Left forelimb (tissue), 1 donor: ENCODE data around the gene ZNF862.

ENCODE experiments used
- DNase-seq: peaks from one replicate; pipeline ENCODE4 v3.0.0-alpha.2; 2018; ENCODE audit warnings: low spot score

Gene ZNF862

DNA sequence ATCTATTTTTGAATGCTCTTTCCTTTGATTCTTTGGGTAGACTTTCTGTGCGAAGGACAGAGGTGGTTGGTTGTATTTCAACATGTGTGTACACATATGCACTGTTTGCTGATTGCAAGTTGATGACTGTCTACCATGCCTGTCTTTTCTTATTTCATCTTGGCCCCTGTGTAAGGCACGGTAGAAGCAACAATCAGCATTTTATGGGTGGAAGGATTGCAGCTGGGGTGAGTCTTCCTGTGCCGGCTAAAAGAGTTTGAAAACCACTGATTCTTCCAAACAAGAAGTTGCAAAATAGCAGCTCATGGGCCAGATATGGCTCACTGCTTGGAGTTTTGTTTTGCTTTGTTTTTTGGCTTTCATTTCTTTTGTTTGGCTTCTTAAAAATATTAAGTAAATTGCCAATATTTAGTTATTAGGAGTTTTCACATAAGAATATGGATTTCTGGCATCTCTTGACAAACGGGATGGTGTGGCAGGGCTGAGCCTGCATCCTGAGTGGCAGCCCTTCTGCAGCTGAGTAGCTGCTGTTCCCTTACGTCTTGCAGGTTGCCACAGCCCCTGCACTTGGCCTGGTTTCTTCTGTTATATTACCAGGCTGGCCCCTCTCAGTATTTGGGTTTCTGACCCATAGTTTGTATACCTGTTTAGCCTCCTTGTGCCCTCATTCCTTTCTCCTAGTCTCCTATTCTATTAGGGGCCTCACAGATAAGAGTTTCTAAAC is 7.2 kb downstream of the ZNF862 start:
- no peak for DNase-seq

DNA sequence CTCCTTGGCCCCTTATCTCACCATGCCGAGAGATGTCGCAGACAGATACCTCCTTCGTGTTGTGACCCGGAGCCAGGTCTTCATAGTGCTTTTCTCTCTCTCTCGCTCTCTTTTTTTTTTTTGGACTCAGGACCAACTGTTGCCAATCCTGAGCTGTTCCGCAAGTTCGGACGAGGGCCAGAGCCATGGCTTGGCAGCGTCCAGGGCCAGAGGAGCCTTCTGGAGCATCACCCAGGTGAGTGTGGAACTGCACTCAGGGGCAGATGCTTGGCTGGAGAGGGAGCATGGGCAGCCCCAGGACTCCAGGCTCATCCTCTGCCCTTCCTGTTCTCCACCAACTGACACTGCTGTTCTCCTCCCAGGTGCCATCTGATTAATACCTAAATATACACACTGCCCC is 7.8 kb downstream of the ZNF862 start:
- no peak for DNase-seq

DNA sequence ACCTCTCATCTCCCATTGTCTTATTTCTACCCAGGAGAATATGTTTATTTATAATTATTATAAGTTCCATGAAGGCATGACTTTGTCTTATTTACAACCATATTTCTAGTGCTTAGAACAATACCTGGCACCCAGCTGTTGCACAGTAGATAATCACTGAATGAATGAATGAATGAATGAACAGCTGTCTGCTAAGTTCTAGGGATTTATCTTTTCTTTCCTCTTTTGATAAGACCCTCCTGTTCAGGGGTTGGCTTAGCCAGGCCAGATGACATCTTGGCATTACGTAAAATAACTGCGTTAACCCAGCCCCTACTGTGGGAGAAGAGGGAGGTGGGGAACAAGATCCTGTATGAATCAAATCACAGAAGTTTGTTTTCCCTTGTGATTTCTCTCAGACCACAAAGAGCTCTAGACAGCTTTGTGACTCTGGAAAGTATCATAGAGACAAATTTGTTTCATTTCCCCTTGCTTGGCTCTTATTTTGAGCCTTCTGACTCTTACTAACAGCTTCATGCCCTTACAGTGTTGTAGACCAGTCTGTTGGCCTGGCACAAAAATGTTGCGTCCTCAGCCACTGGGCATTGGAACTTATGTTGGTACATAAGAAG is 8.4 kb downstream of the ZNF862 start:
- no peak for DNase-seq

DNA sequence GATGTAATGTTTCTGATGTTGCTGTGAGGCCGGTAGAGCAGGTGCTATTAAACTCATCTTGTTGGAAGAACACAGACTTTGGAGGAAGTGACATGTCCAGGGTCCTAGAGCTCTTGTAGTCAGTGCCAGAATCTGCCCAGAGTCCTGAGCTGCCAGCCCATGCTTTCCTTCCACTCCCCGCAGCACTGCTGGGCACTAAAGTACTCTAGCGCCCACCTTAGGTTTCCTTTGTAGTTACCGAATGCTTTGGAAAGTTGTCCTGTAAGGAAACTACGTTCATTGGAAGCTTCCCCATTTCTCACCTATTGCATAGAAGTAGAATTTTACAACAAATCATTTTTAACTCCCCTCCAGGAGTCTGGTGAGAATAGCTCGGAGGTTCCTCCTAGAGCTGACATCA is 11.0 kb downstream of the ZNF862 start:
- DNase-seq = no peak

DNA sequence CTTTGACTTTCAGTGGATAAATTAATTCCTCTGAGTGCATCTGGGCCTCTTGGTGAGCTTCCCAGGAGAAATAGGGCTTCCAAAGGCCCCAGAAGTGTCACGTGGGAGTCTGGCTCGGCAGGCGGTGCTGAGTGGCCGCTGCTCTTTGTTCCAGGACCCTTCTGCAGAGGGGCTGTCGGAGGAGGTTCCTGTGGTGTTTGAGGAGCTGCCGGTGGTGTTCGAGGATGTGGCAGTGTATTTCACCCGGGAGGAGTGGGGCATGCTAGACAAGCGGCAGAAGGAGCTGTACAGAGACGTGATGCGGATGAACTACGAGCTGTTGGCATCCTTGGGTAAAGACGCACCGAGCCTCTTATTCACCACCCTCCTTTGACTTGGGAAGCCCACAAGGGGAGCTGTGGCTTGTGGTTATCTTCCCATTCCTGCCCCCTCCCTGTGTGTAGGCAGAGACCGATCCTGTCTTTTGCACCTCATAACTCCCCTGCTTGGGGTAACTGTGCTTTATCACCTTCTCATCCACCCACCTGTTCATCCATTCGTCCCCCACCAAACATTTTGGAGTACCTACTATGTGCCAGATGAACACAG is 11.9 kb downstream of the ZNF862 start:
- DNase-seq = no peak

DNA sequence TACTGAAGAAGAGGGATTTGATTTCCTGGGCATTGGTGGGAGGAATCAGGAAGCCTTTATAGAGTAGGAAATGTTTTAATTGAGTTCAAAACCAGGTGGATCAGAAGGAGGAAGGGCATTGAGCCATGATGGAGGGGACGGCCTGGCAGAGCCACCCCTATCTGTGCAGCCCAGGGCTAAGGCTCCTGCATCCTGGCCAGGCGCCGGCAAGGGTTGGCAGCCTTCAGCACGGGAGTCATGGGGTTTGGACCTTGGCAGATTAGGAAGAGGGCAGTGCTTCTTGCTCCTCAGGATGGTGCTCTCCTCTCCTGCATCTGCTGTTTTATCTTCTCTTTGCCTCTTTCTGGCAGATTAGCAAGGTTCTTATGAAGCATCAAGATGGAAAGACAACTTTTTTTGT is 12.5 kb downstream of the ZNF862 start:
- no peak for DNase-seq

DNA sequence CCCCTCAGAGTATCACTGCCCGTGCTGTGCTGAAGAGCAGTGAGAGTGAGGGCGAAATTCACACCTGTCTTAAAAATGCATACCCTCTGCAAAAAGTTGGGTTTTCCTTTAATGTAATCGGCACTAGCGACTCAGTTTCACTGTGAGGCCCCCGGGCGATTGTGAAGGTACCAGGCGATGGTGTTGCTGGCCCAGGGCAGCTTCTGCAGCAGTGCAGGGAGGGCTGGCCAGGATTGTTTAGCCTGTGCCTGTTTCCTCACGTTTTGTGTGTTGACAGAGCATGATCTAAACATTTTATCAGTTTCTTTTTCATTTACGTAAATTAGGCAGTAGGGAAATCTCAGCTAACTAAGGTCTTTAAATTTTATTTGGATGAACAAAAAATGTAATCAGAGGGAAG is 13.3 kb downstream of the ZNF862 start:
- no peak for DNase-seq

DNA sequence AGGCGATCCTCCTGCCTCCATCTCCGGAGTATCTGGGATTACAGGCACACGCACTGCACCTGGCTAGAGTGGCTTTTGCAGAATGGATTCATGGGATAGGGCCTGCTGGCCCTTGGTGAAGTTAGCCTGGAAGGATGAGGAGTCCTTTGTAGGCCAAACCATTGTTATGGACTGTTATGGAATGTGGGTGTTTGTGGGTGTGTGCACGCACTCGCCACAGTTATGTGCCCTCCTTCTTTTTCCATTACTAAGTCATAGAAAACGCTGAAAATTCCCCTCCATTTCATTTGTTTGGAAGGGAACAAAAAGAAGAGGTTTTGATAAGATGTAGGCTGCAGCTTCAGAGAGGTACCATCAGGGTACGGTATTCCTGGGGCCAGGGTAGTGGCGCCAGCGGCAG is 15.0 kb downstream of the ZNF862 start:
- DNase-seq = no peak

DNA sequence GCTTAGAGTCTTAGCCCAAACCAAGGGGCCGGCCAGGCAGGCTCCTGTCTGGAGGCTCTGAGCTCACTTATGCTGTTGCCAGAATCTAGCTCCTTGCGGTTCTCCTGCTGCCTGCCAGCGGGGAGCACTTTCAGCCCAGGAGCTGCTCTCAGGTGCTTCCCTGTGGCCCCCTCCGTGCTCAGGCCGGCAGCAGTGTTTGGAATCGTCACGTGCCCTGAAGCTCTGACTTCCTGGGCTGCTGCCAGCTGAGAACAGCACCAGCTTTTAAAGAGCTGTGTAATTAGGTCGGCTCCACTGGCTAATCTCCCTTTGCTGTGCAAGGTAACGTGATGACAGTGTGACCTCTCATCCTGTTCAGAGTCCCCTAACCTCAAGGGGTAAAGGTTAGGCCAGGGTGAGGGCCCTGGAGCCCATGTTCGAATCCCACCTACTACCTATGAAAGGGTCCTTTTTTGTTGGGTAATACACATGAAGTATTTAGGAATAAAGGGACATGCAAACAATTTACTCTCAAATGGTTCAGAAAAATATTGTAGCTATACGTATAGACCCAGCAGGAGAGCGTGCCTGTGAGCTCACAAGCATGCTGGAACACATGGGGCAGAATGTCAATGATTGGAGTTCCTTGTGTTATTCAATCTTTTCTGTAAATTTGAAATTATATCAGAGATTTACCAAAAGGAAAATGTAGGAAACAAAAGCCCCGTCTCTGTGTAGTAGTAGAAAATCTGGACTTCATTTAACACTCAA is 16.6 kb downstream of the ZNF862 start:
- no peak for DNase-seq

DNA sequence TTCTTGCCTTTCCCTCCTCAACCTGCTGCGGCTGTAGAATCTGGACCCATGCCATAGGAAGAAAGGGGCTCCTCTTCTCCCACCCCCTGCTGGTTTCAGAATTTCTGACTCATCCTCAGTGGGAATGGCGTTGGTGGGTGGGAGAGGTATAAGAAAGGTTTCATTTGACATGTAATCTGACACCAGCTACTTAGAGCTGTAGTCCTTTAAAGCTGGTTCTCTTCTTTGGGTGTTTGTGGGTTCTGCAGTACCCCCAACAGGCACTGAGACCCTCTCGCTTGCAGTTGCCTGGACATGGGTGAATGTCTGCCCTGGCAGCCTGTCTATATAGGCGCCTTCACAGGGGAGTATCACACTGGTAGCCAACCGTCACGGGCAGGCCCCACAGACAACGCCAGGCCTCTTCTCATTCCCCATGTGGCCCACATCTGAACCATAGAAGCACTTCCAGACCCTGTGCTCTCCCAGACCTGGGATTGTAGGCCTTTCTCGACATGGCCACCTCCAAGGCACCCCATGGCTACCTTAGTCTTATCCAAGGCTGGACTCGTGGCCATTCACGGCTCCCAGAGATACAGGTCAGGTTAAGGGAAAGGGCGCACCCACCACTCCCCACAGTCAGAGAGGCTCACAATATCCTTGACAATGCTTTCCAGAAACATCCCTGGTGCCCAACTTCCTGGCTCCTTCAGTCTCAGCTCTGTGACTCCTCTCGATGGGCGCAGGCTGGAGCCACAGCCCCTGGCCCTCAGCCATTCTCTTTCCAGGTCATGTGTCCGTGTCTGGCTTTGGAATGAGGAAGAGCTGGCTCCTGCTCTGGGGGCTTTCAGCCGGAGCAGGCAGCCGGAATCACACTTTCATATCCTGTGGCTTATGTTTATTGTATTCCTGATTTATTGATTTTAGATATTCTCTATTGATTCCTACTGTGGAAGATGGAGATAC is 17.5 kb downstream of the ZNF862 start:
- DNase-seq = no peak

DNA sequence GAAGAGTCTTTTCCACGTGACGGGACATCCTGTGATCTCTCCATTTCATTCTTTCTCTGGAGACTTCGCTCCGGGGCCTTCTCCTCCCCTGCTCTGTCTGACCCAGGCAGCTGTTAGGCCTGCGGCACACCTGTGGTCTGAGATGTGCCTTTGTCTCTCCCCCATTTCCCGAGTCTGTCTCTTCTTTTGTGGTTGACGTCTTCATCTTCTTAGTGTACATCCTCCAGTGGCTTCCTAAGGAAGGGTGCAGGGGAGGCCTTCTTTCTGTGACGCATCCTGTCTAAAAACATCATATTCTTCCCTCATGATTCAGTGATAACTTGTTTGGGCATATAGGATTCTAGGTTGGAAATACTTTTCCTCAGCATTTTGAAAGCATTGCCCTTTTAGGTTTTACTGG is 18.4 kb downstream of the ZNF862 start:
- DNase-seq = no peak

DNA sequence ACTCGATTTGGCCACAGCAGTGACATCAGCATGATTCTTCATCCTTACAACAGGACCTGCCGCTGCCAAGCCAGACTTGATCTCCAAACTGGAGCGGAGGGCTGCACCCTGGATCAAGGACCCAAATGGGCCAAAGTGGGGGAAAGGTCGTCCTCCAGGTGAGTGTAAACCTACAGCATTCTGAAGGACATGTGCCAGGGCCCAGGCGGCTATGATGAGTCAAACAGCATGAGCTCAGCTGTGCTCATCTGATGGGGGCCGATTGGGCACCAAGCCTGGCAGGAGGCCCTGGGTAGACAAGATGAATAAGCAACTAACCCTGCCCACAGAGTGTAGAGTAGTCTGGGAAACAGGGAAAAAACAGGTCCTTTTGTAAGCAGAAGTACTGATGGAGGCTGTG is 21.2 kb downstream of the ZNF862 start:
- DNase-seq = no peak

DNA sequence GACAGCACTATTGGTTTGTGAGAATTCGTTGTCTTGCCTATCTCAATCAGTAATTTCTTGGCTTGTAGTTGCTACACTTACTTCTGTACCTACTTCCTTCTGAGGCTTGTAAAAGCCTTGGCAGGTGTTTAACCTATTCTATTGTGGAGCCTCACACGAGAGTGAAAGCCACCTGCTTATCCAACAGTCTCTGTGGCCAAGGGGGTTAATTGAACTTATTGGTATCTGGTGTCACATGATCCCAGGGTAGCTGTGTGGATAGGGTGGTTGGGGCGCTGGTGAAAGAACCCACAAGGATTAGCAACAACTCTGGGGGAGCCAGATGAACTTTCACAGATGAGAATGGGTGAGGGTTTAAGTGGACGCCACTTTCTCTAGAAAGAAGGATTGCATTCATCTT is 21.7 kb downstream of the ZNF862 start:
- no peak for DNase-seq

DNA sequence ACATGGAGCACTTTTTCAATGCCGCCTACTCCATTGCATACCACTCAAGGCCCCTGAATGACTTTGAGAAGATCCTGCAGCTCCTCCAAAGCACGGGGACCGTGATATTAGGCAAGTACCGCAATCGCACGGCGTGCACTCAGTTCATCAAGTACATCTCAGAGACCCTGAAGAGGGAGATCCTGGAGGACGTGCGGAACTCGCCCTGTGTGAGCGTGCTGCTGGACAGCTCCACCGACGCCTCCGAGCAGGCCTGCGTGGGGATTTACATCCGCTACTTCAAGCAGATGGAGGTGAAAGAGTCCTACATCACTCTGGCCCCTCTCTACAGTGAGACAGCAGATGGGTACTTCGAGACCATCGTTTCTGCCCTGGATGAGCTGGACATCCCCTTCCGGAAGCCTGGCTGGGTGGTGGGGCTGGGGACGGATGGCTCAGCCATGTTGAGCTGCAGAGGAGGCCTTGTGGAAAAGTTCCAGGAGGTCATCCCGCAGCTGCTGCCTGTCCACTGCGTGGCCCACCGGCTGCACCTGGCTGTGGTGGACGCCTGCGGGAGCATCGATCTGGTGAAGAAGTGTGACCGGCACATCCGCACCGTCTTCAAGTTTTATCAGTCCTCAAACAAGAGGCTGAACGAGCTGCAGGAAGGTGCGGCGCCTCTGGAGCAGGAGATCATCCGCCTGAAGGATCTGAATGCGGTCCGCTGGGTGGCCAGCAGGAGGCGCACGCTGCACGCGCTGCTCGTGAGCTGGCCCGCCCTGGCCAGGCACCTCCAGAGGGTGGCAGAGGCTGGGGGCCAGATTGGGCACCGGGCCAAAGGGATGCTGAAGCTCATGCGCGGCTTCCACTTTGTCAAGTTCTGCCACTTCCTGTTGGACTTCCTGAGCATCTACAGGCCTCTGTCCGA is 22.9 kb downstream of the ZNF862 start:
- no peak for DNase-seq

DNA sequence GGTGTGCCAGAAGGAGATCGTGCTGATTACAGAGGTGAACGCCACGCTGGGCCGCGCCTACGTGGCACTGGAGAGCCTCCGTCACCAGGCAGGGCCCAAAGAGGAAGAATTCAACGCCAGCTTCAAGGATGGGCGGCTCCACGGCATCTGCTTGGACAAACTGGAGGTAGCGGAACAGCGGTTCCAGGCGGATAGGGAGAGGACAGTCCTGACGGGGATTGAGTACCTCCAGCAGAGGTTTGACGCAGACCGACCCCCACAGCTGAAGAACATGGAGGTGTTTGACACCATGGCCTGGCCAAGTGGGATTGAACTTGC is 23.5 kb downstream of the ZNF862 start:
- no peak for DNase-seq

DNA sequence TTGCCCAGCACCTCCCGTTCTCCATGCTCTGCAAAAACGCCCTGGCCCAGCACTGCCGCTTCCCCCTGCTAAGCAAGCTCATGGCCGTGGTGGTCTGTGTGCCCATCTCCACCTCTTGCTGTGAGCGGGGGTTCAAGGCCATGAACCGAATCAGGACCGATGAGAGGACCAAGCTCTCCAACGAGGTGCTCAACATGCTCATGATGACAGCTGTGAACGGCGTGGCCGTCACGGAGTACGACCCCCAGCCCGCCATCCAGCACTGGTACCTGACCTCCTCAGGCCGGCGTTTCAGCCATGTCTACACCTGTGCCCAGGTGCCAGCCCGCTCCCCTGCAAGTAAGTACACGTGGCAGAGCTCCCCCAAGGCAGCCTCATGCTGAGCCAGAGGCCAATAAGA is 24.0 kb downstream of the ZNF862 start:
- DNase-seq = no peak

DNA sequence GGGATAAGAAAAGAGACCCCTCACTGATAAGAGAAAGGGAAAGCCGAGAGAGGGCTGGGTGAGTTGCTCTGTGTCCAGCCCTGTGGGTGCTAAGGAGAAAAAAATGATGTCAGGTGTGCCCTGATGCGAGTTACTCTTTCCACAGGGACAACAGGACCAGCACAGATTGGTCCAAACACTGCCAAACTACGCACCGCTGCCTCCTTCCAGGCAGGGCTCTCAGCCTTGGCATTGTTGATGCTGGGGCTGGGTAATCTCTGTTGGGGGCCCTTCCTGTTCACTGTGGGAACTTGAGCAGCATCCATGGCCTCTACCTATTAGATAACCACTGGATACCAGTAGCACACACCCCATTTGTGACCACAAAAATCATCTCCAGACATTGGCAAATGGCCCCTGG is 25.3 kb downstream of the ZNF862 start:
- no peak for DNase-seq

DNA sequence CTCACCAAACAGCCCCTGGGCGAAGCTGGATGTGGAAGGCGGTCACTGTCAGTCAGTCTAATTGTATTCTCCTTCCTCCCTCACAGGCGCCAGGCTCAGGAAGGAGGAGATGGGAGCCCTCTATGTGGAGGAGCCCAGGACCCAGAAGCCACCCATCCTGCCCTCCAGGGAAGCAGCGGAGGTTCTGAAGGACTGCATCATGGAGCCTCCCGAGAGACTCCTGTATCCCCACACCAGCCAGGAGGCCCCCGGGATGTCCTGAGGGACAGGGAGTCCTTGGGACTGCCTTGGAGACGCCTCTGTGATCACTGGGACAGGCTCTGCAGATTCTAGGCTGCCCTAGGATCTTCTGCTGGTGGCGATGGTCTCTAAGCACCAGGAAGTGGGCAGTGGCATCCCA is 25.8 kb downstream of the ZNF862 start:
- DNase-seq = no peak

DNA sequence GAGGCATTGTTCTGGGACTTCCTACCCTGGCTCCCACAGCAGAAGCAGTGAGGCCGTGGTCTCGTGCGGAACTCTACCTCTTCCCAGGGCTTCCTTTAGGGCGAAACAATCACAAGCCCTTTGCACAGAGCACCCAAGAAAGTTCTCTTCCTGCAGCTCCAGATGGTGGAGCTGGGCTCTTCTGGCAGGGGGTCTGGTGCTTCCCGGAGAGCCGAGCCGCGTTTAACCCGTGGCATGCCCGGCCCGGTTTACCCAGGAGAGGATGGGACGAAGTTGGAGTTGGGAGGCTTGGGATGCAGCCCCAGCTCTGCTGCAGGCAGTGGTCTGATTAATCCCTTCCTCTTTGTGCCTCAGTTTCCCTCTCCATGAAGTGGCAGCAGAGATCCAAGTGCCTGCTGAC is 26.6 kb downstream of the ZNF862 start:
- DNase-seq = no peak

DNA sequence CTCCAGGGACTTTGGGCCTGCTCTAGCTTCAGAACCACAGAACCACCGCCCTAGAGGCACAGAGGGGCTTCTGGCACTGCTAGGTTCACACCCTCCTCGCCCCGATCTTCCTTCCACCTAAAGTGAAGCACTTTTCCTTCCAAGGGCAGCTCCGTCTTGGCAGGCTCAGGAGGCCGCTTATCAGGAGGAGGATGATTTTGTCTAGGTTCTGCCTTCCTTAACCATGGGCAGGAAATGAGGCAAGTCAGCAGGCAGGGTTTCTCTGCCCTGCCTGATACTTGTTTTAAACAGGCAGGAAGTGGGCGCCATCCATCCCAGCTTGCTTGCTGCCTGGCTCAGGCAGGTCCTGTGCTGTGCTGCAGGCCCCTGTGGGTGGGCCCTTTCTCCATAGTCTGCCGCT is 27.3 kb downstream of the ZNF862 start:
- no peak for DNase-seq

DNA sequence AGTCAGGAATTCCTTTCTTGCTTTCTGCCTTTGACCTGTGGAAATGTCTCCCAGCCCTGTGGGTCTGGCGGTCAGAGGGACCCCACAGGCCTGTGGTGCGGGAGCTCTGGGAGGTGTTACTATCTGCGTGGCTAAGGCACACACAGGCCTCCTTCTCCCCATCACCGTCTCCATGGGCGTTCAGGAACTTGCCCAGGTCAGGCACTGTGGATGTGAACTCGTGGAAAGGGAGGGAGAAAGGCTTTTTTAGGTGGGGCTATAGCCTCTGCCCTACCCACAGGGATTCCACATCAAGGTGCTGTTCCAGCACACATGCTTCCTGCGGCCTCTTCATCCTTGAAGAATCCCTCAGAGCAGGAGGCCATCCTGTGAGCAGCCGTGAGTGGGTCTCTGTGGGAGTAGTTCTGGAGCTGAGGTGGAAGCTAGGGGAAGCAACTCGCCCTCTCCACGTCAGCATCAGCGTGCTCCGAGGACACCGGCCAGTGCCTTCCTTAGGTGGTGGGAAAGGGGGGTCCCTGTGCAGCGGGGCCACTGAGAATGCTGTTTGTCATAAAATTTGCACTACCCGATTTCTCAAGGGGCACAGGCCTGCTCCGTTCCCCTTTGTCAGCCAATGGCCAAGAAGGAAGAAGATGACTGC is 28.1 kb downstream of the ZNF862 start:
- DNase-seq = no peak
